H1 (cell line): ENCODE measurements around the gene WDR27. TPM values are rescaled to one million over a fixed set of nuclear protein-coding genes. Genes with fewer than 3 reads are reported as not detected.

Source experiments
- CTCF ChIA-PET: fragments of 300-600 bp; sonication (Branson Sonifier 250); formaldehyde crosslinking; loops from one replicate; lab custom pipeline; 2021; ENCODE audit not compliant: partially characterized antibody; lab: Charles Lee
- POLR2A ChIA-PET: fragments of 300-600 bp; sonication (Branson Sonifier 250); formaldehyde crosslinking; loops from one replicate; lab custom pipeline; 2021; ENCODE audit warnings: inconsistent platforms; ENCODE audit not compliant: partially characterized antibody; lab: Charles Lee
- DNase-seq, 2 experiments: peaks; one replicate each; pipeline versions ENCODE4 v3.0.0 to v3.0.0-alpha.2; 2010 to 2022; ENCODE audit warnings: low spot score in 2 of 2, low read depth in 1 of 2, mixed read lengths in 1 of 2
- FAIRE-seq: peaks from 2 replicates; lab custom pipeline; 2011; peaks lifted over from hg19 to GRCh38; lab: Jason Lieb, UNC
- H2AFZ ChIP-seq: 2 replicates; pipeline ENCODE4 v1.8.1; 2012; ENCODE audit warnings: low read length, inconsistent platforms
- H2AK5ac ChIP-seq: 2 replicates; pipeline ENCODE4 v1.6.1; 2013; ENCODE audit warnings: low read depth, low read length
- H2BK120ac ChIP-seq: replicated peaks from 2 replicates; pipeline ENCODE3; 2013; ENCODE audit warnings: low read depth, low read length, inconsistent platforms
- H2BK12ac ChIP-seq: 2 replicates; pipeline ENCODE4 v1.6.1; 2013; ENCODE audit warnings: low read depth, low read length
- H2BK15ac ChIP-seq: 2 replicates; pipeline ENCODE4 v1.6.1; 2013; ENCODE audit warnings: low read length
- H2BK20ac ChIP-seq: 2 replicates; pipeline ENCODE4 v1.6.1; 2013; ENCODE audit warnings: low read length
- H2BK5ac ChIP-seq: 2 replicates; pipeline ENCODE4 v1.6.1; 2013; ENCODE audit warnings: low read depth, low read length
- H3K14ac ChIP-seq: 2 replicates; pipeline ENCODE4 v1.6.1; 2013; ENCODE audit warnings: inconsistent platforms; ENCODE audit not compliant: insufficient read length
- H3K18ac ChIP-seq: 2 replicates; pipeline ENCODE4 v1.6.1; 2013; ENCODE audit warnings: low read length; ENCODE audit errors: extremely low read depth
- H3K23ac ChIP-seq: 2 replicates; pipeline ENCODE4 v1.6.1; 2013; ENCODE audit warnings: inconsistent platforms; ENCODE audit not compliant: insufficient read length
- H3K23me2 ChIP-seq: 2 replicates; pipeline ENCODE4 v1.6.1; 2013; ENCODE audit warnings: low read depth, low read length
- H3K27ac ChIP-seq: 2 replicates; pipeline ENCODE4 v1.6.1; 2011; ENCODE audit warnings: low read depth, low read length, inconsistent platforms
- H3K27me3 ChIP-seq, 4 experiments: replicated peaks in 1 of 4; 1 replicate in 1 of 4; 2 replicates in 3 of 4; pipeline versions ENCODE4 v1.6.1 to v1.8.1; 2011 to 2013; ENCODE audit warnings: low read length in 3 of 4, mild to moderate bottlenecking in 3 of 4, inconsistent platforms in 2 of 4, mixed read lengths in 2 of 4, moderate library complexity in 1 of 4; ENCODE audit not compliant: control insufficient read depth in 3 of 4, insufficient read depth in 3 of 4; ENCODE audit errors: extremely low read depth in 1 of 4
- H3K36me3 ChIP-seq, 4 experiments: 2 replicates each; pipeline versions ENCODE4 v1.6.1 to v1.8.1; 2011 to 2013; ENCODE audit warnings: mild to moderate bottlenecking in 4 of 4, low read length in 3 of 4, moderate library complexity in 2 of 4, control low read depth in 1 of 4, inconsistent platforms in 1 of 4; ENCODE audit not compliant: insufficient read depth in 4 of 4, control insufficient read depth in 2 of 4
- H3K4ac ChIP-seq: replicated peaks from 2 replicates; pipeline ENCODE3; 2013; ENCODE audit warnings: low read length, low read depth, mixed read lengths, inconsistent platforms; ENCODE audit not compliant: insufficient read length
- H3K4me1 ChIP-seq, 4 experiments: replicated peaks in 1 of 4; 1 replicate in 1 of 4; 2 replicates in 3 of 4; pipeline versions ENCODE4 v1.6.1 to v1.8.1; 2011 to 2013; ENCODE audit warnings: low read length in 3 of 4, inconsistent platforms in 2 of 4, mixed read lengths in 1 of 4; ENCODE audit not compliant: insufficient read depth in 4 of 4, control insufficient read depth in 3 of 4
- H3K4me2 ChIP-seq, 2 experiments: 2 replicates each; pipeline versions ENCODE4 v1.6.1 to v1.8.1; 2011 to 2013; ENCODE audit warnings: low read depth in 2 of 2, low read length in 2 of 2, control low read depth in 1 of 2, inconsistent platforms in 1 of 2, mild to moderate bottlenecking in 1 of 2; ENCODE audit not compliant: insufficient read depth in 1 of 2
- H3K4me3 ChIP-seq, 4 experiments: fragments of 200-600, 300-600 bp in 1 of 4; sonication (generic), shearing (Covaris generic), sonication (Bioruptor Twin) in 1 of 4; 2 replicates each; pipeline versions ENCODE4 v1.5.1 to v1.8.1; 2011 to 2016; ENCODE audit warnings: low read length in 4 of 4, low read depth in 3 of 4, control low read depth in 2 of 4, inconsistent platforms in 2 of 4, mild to moderate bottlenecking in 2 of 4, mixed read lengths in 1 of 4, moderate library complexity in 1 of 4; ENCODE audit not compliant: insufficient read depth in 2 of 4; ENCODE audit errors: extremely low read depth in 1 of 4
- H3K56ac ChIP-seq: replicated peaks from 2 replicates; pipeline ENCODE3; 2013; ENCODE audit warnings: low read depth, mild to moderate bottlenecking, mixed read lengths, low read length, inconsistent platforms; ENCODE audit not compliant: insufficient read length
- H3K79me1 ChIP-seq: 2 replicates; pipeline ENCODE4 v1.6.1; 2013; ENCODE audit warnings: low read depth, low read length, control low read depth
- H3K79me2 ChIP-seq, 2 experiments: 2 replicates each; pipeline versions ENCODE4 v1.6.1 to v1.8.1; 2012 to 2013; ENCODE audit warnings: low read length in 2 of 2, mild to moderate bottlenecking in 2 of 2, inconsistent platforms in 1 of 2; ENCODE audit not compliant: insufficient read depth in 2 of 2, control insufficient read depth in 1 of 2
- H3K9ac ChIP-seq, 4 experiments: replicated peaks in 1 of 4; 1 replicate in 1 of 4; 2 replicates in 3 of 4; pipeline versions ENCODE4 v1.6.1 to v1.8.1; 2011 to 2013; ENCODE audit warnings: low read depth in 3 of 4, low read length in 3 of 4, control low read depth in 2 of 4, mild to moderate bottlenecking in 2 of 4, moderate library complexity in 2 of 4, inconsistent platforms in 1 of 4; ENCODE audit errors: extremely low read depth in 1 of 4
- H3K9me3 ChIP-seq, 2 experiments: 2 replicates each; pipeline versions ENCODE4 v1.6.1 to v1.8.1; 2012 to 2013; ENCODE audit warnings: mild to moderate bottlenecking in 2 of 2, moderate library complexity in 2 of 2, control low read depth in 1 of 2, inconsistent platforms in 1 of 2, low read depth in 1 of 2, low read length in 1 of 2, mixed read lengths in 1 of 2; ENCODE audit not compliant: insufficient read depth in 2 of 2
- H4K20me1 ChIP-seq, 2 experiments: replicated peaks in 1 of 2; 2 replicates each; pipeline versions ENCODE3 to v1.8.1; 2011 to 2013; ENCODE audit warnings: inconsistent platforms in 2 of 2, low read length in 2 of 2, mild to moderate bottlenecking in 1 of 2; ENCODE audit not compliant: insufficient read depth in 2 of 2, control insufficient read depth in 1 of 2
- H4K5ac ChIP-seq: 2 replicates; pipeline ENCODE4 v1.6.1; 2013; ENCODE audit warnings: low read length, low read depth, mixed read lengths, inconsistent platforms; ENCODE audit not compliant: insufficient read length
- H4K8ac ChIP-seq: 2 replicates; pipeline ENCODE4 v1.8.0; 2013; ENCODE audit warnings: mild to moderate bottlenecking, moderate library complexity, low read length, inconsistent platforms; ENCODE audit not compliant: insufficient read depth; ENCODE audit errors: extremely low read depth
- H4K91ac ChIP-seq: replicated peaks from 2 replicates; pipeline ENCODE3; 2013; ENCODE audit warnings: low read length, mixed read lengths, inconsistent platforms; ENCODE audit not compliant: insufficient read length
- BACH1 ChIP-seq: IDR thresholded peaks from 2 replicates; pipeline ENCODE4 v1.6.1; 2012; ENCODE audit warnings: low read length, improper control_type of control experiment
- CTBP2 ChIP-seq: IDR thresholded peaks from 2 replicates; pipeline ENCODE4 v1.7.0; 2011; ENCODE audit warnings: borderline replicate concordance, mild to moderate bottlenecking, moderate library complexity, mixed read lengths, low read length; ENCODE audit not compliant: insufficient read depth, insufficient read length
- CTCF ChIP-seq, 3 experiments: IDR thresholded peaks; 1 replicate in 2 of 3; 2 replicates in 1 of 3; pipeline versions ENCODE4 v1.5.1 to v1.6.1; 2011; ENCODE audit warnings: low read length in 3 of 3, mild to moderate bottlenecking in 3 of 3, inconsistent platforms in 2 of 3, low read depth in 1 of 3, moderate library complexity in 1 of 3; ENCODE audit not compliant: insufficient read depth in 1 of 3; ENCODE audit errors: control extremely low read depth in 1 of 3
- JUN ChIP-seq: IDR thresholded peaks from 2 replicates; pipeline ENCODE4 v1.6.1; 2011; ENCODE audit warnings: low read depth, mild to moderate bottlenecking, improper control_type of control experiment, low read length
- JUND ChIP-seq: IDR thresholded peaks from 2 replicates; pipeline ENCODE4 v1.6.1; 2011; ENCODE audit warnings: mild to moderate bottlenecking, improper control_type of control experiment, low read length
- MAFK ChIP-seq: IDR thresholded peaks from 2 replicates; pipeline ENCODE4 v1.6.1; 2012; ENCODE audit warnings: low read depth, mild to moderate bottlenecking, improper control_type of control experiment, low read length
- RAD21 ChIP-seq, 2 experiments: IDR thresholded peaks in 1 of 2; conservative IDR thresholded peaks in 1 of 2; 2 replicates each; pipeline ENCODE4 v1.6.1; 2011; ENCODE audit warnings: low read depth in 2 of 2, low read length in 2 of 2, improper control_type of control experiment in 1 of 2, inconsistent platforms in 1 of 2, mild to moderate bottlenecking in 1 of 2, moderate library complexity in 1 of 2
- WGBS, 2 experiments: shearing (Covaris generic) in 1 of 2; methylation state at CpG; one replicate each; pipeline versions ENCODE4 v1.1.6 to v1.1.7; 2013 to 2015; ENCODE audit warnings: low lambda C conversion rate in 2 of 2, mixed read lengths in 2 of 2, inconsistent platforms in 1 of 2, low coverage in 1 of 2, missing lambda C conversion rate in 1 of 2; ENCODE audit not compliant: insufficient replicate concordance in 2 of 2, insufficient coverage in 1 of 2, insufficient read length in 1 of 2; ENCODE audit errors: extremely low coverage in 1 of 2, missing lambda C conversion rate in 1 of 2; 5-methylcytosine and 5-hydroxymethylcytosine counted together
- polyA plus RNA-seq, 7 experiments: library from polyadenylated mRNA; depleted of rRNA in 3 of 7; stranded (reverse) in 5 of 7; unstranded in 2 of 7; fragments of >200 nt in 5 of 7; fragments of 200-250 nt in 2 of 7; gene quantifications; 1 replicate in 5 of 7; 2 replicates in 1 of 7; 4 replicates in 1 of 7; pipeline versions ENCODE4 v1.2.1 to v1.2.3, GENCODE V29; 2011 to 2013; ENCODE audit warnings: missing spikeins in 2 of 7, mixed read lengths in 2 of 7
- total RNA-seq: library from RNA; stranded (reverse); fragmentation: NEBNext Ultra II Directional; extraction: Animal tissue kit (Norgen Biotek cat#: 25700); gene quantifications from 2 replicates; pipeline ENCODE4 v1.2.1, GENCODE V29; 2021

The WDR27 gene
- total and polyA plus RNA-seq, 2 of the 8 experiments (the other 6 are each of a cell fraction or from before 2014, with no cell fraction given) = 53.6 to 68.6 TPM

GRCh38 chr6:169639653-169640278 is 62.1 kb downstream of the WDR27 start:
- ChIA-PET CTCF (no interaction called here), POLR2A (interaction anchor here (0.9 to 1.7 kb wide), 2 partner anchors 10 to 21 kb away, joined by 3 to 5 read pairs; no protein-coding TSS in a partner anchor)
- Histone ChIP-seq H3K36me3 (peaks cover 0 to 13% (median 8%) of the 10 kb centered on the region in 4 experiments; a peak in 5 of 8 replicates), H4K20me1 (peaks cover 0 to 9% of the 10 kb centered on the region in 2 experiments), H2AK5ac (no peak overlapping the region), H3K79me1 (no peaks in the 10 kb centered on the region), H3K9ac (no peak overlapping the region), H2AFZ (no peak overlapping the region), H4K91ac (no peak overlapping the region), H3K4me3 (no peak overlapping the region), H3K14ac (no peak overlapping the region), H3K27ac (no peak overlapping the region), H2BK120ac (no peak overlapping the region), H4K5ac (no peak overlapping the region), H2BK20ac (no peak overlapping the region), H2BK5ac (no peak overlapping the region), H2BK15ac (no peak overlapping the region), H3K23ac (no peak overlapping the region), H3K9me3 (no peaks in the 10 kb centered on the region), H3K79me2 (no peaks in the 10 kb centered on the region), H3K18ac (no peak overlapping the region), H3K4me2 (no peak overlapping the region), H3K4ac (no peak overlapping the region), H3K56ac (no peak overlapping the region), H3K4me1 (no peaks in the 10 kb centered on the region), H4K8ac (no peak overlapping the region), H3K23me2 (no peaks in the 10 kb centered on the region), H2BK12ac (no peak overlapping the region), H3K27me3 (no peaks in the 10 kb centered on the region)
- FAIRE-seq (no peak), DNase-seq (no peak)
- 89% methylated on average over 21 of the region's 21 CpGs; no CpG with 5 or more reads in 1 of the 2 experiments for WGBS, 2 experiments
- TF ChIP-seq MAFK (no peak), JUN (no peak), CTBP2 (no peak), BACH1 (no peak), RAD21 (IDR thresholded peaks at IDR 0.05 in 1 of 2, conservative IDR thresholded peaks at IDR 0.05 in 1 of 2; ENCODE audit: low read depth in 2 of 2, low read length in 2 of 2) (peak; percentile 18 to 20; a peak in 2 of 4 replicates), CTCF (IDR thresholded peaks at IDR 0.05; ENCODE audit: control extremely low read depth in 1 of 3, insufficient read depth in 1 of 3, low read depth in 1 of 3, low read length in 3 of 3) (peak in 1 of 3 experiments; percentile 11; a peak in 1 of 4 replicates), JUND (no peak)
